Measurements from ENCODE around the gene PAX4. TPM values are rescaled to one million over a fixed set of nuclear protein-coding genes. Genes with fewer than 3 reads are reported as not detected.

Gene PAX4
- not detected for total RNA-seq

GRCh38 chr7:127618042-127618441 lies at the start of gene PAX4:
PAX4 (minus strand) TSS chr7:127618142; CDS start chr7:127615928, 2,214 bp downstream.
- DNase-seq (ENCODE audit: low spot score) = no peak

- DNase-seq (ENCODE audit: low spot score) = no peak
Observed at GRCh38 chr7:127667017-127667670, 49.2 kb upstream of the PAX4 start.

- DNase-seq (ENCODE audit: low spot score) = no peak
Observed at GRCh38 chr7:127666602-127667001, 48.7 kb upstream of the PAX4 start.

GRCh38 chr7:127665922-127666321 lies 48.0 kb upstream of the PAX4 start:
- no peak for DNase-seq (ENCODE audit: low spot score)

- DNase-seq (ENCODE audit: low spot score) = no peak
Observed at GRCh38 chr7:127658970-127659630, 41.2 kb upstream of the PAX4 start.

- DNase-seq (ENCODE audit: low spot score) = no peak
Observed at GRCh38 chr7:127657500-127657899, 39.6 kb upstream of the PAX4 start.

- DNase-seq (ENCODE audit: low spot score) = no peak
Observed at GRCh38 chr7:127655720-127656119, 37.8 kb upstream of the PAX4 start.

- no peak for DNase-seq (ENCODE audit: low spot score)
Observed at GRCh38 chr7:127654404-127655394, 36.8 kb upstream of the PAX4 start.

- DNase-seq (ENCODE audit: low spot score) = no peak
Observed at GRCh38 chr7:127653396-127653795, 35.5 kb upstream of the PAX4 start.

GRCh38 chr7:127652333-127653248 lies 34.6 kb upstream of the PAX4 start:
- DNase-seq (ENCODE audit: low spot score) = no peak

GRCh38 chr7:127651556-127652332 lies 33.8 kb upstream of the PAX4 start, which contains the start of gene SND1:
SND1 (plus strand) TSS chr7:127652194; CDS start chr7:127652374, 180 bp downstream.
- DNase-seq (ENCODE audit: low spot score) = peak; percentile 100

GRCh38 chr7:127650847-127651555 lies 33.1 kb upstream of the PAX4 start:
- no peak for DNase-seq (ENCODE audit: low spot score)

- DNase-seq (ENCODE audit: low spot score) = no peak
Observed at GRCh38 chr7:127648986-127649385, 31.0 kb upstream of the PAX4 start.

GRCh38 chr7:127647636-127648035 lies 29.7 kb upstream of the PAX4 start:
- DNase-seq (ENCODE audit: low spot score) = no peak

- DNase-seq (ENCODE audit: low spot score) = no peak
Observed at GRCh38 chr7:127644484-127644883, 26.5 kb upstream of the PAX4 start.

GRCh38 chr7:127638197-127638596 lies 20.3 kb upstream of the PAX4 start:
- no peak for DNase-seq (ENCODE audit: low spot score)

GRCh38 chr7:127635659-127636285 lies 17.8 kb upstream of the PAX4 start:
- DNase-seq (ENCODE audit: low spot score) = no peak

- no peak for DNase-seq (ENCODE audit: low spot score)
Observed at GRCh38 chr7:127632276-127632910, 14.5 kb upstream of the PAX4 start.

All from ureter (tissue), 1 donor.